Measurements from ENCODE around the gene TNS1. TPM values are rescaled to one million over a fixed set of nuclear protein-coding genes. Genes with fewer than 3 reads are reported as not detected.

The TNS1 gene
- total RNA-seq, 2 experiments from 2014 or later = 11.0 to 13.5 TPM

GRCh38 chr2:217797661-217798069 is 205.1 kb downstream of the TNS1 start:
- H3K4me3 Mint-ChIP-seq = no peak overlapping the region
- ChIA-PET POLR2A (no interaction called here), CTCF (interaction anchor here (1.9 to 2.9 kb wide), 2 partner anchors 9 to 12 kb away, joined by 6 to 10 read pairs; no protein-coding TSS in a partner anchor)
- peaks cover 7% of the 10 kb centered on the region for H3K4me1 Mint-ChIP-seq
- no peaks in the 10 kb centered on the region for H3K36me3 Mint-ChIP-seq (ENCODE audit: low read depth)
- no peaks in the 10 kb centered on the region for H3K27me3 Mint-ChIP-seq
- no peak for DNase-seq
- no peaks in the 10 kb centered on the region for H3K9me3 Mint-ChIP-seq
- no peak overlapping the region for H3K27ac Mint-ChIP-seq

GRCh38 chr2:217797165-217797564 is 205.6 kb downstream of the TNS1 start:
- ChIA-PET CTCF (interaction anchor here (0.7 to 2.9 kb wide), 2 partner anchors 12 to 20 kb away, joined by 3 to 10 read pairs; no protein-coding TSS in a partner anchor), POLR2A (no interaction called here)
- Mint-ChIP-seq H3K27ac (no peak overlapping the region), H3K27me3 (no peaks in the 10 kb centered on the region), H3K36me3 (ENCODE audit: low read depth) (no peaks in the 10 kb centered on the region), H3K9me3 (no peaks in the 10 kb centered on the region), H3K4me1 (peaks cover 9% of the 10 kb centered on the region), H3K4me3 (no peak overlapping the region)
- no peak for DNase-seq

- H3K27me3 Mint-ChIP-seq = no peaks in the 10 kb centered on the region
- CTCF ChIA-PET = interaction anchor here (0.7 to 2.9 kb wide), 2 partner anchors 10 to 18 kb away, joined by 3 to 10 read pairs; no protein-coding TSS in a partner anchor
- no peaks in the 10 kb centered on the region for H3K9me3 Mint-ChIP-seq
- no peak overlapping the region for H3K4me3 Mint-ChIP-seq
- POLR2A ChIA-PET = no interaction called here
- H3K27ac Mint-ChIP-seq = no peak overlapping the region
- peaks cover 16% of the 10 kb centered on the region for H3K4me1 Mint-ChIP-seq
- no peaks in the 10 kb centered on the region for H3K36me3 Mint-ChIP-seq (ENCODE audit: low read depth)
- no peak for DNase-seq
Measured at GRCh38 chr2:217795706-217796465, 206.9 kb downstream of the TNS1 start.

GRCh38 chr2:217795067-217795466 is 207.7 kb downstream of the TNS1 start:
- Mint-ChIP-seq H3K36me3 (ENCODE audit: low read depth) (no peaks in the 10 kb centered on the region), H3K27me3 (no peaks in the 10 kb centered on the region), H3K4me3 (no peak overlapping the region), H3K27ac (no peak overlapping the region), H3K9me3 (no peaks in the 10 kb centered on the region), H3K4me1 (peaks cover 23% of the 10 kb centered on the region)
- ChIA-PET CTCF (interaction anchor here (1.7 kb wide), 1 partner anchor 10 kb away, joined by 5 read pairs; no protein-coding TSS in a partner anchor), POLR2A (no interaction called here)
- no peak for DNase-seq

- Mint-ChIP-seq H3K4me1 (peaks cover 23% of the 10 kb centered on the region), H3K9me3 (no peaks in the 10 kb centered on the region), H3K27me3 (no peaks in the 10 kb centered on the region), H3K4me3 (no peak overlapping the region), H3K27ac (no peak overlapping the region), H3K36me3 (ENCODE audit: low read depth) (no peaks in the 10 kb centered on the region)
- DNase-seq = no peak
- POLR2A ChIA-PET = no interaction called here
- CTCF ChIA-PET = interaction anchor here (1.3 to 1.7 kb wide), 2 partner anchors 9 to 12 kb away, joined by 4 to 5 read pairs; no protein-coding TSS in a partner anchor
Measured at GRCh38 chr2:217794133-217794986, 208.4 kb downstream of the TNS1 start.

GRCh38 chr2:217793566-217794132 is 209.1 kb downstream of the TNS1 start:
- POLR2A ChIA-PET = no interaction called here
- H3K27ac Mint-ChIP-seq = no peak overlapping the region
- CTCF ChIA-PET = interaction anchor here (1.3 to 1.7 kb wide), 2 partner anchors 8 to 13 kb away, joined by 4 to 5 read pairs; no protein-coding TSS in a partner anchor
- H3K36me3 Mint-ChIP-seq (ENCODE audit: low read depth) = no peaks in the 10 kb centered on the region
- H3K4me3 Mint-ChIP-seq = no peak overlapping the region
- no peaks in the 10 kb centered on the region for H3K27me3 Mint-ChIP-seq
- no peak for DNase-seq
- peaks cover 24% of the 10 kb centered on the region for H3K4me1 Mint-ChIP-seq
- no peaks in the 10 kb centered on the region for H3K9me3 Mint-ChIP-seq

- ChIA-PET CTCF (interaction anchor here (0.7 to 4.0 kb wide), 3 partner anchors 11 to 276 kb away, joined by 3 to 13 read pairs (median 5); partner anchors contain the start of gene RUFY4), POLR2A (no interaction called here)
- no peak overlapping the region for H3K4me3 Mint-ChIP-seq
- peaks cover 27% of the 10 kb centered on the region for H3K4me1 Mint-ChIP-seq
- no peak overlapping the region for H3K27ac Mint-ChIP-seq
- no peak for DNase-seq
- no peaks in the 10 kb centered on the region for H3K27me3 Mint-ChIP-seq
- no peaks in the 10 kb centered on the region for H3K9me3 Mint-ChIP-seq
- H3K36me3 Mint-ChIP-seq (ENCODE audit: low read depth) = no peaks in the 10 kb centered on the region
Measured at GRCh38 chr2:217792626-217793527, 209.9 kb downstream of the TNS1 start.

- peaks cover 23% of the 10 kb centered on the region for H3K4me1 Mint-ChIP-seq
- H3K27me3 Mint-ChIP-seq = no peaks in the 10 kb centered on the region
- CTCF ChIA-PET = interaction anchor here (1.1 to 4.0 kb wide), 4 partner anchors 13 to 277 kb away, joined by 4 to 13 read pairs (median 8); partner anchors contain the start of gene RUFY4
- H3K27ac Mint-ChIP-seq = no peak overlapping the region
- H3K9me3 Mint-ChIP-seq = no peaks in the 10 kb centered on the region
- no peak overlapping the region for H3K4me3 Mint-ChIP-seq
- DNase-seq = no peak
- no peaks in the 10 kb centered on the region for H3K36me3 Mint-ChIP-seq (ENCODE audit: low read depth)
- POLR2A ChIA-PET = no interaction called here
Measured at GRCh38 chr2:217791551-217791950, 211.2 kb downstream of the TNS1 start.

- H3K36me3 Mint-ChIP-seq (ENCODE audit: low read depth) = no peaks in the 10 kb centered on the region
- H3K27me3 Mint-ChIP-seq = no peaks in the 10 kb centered on the region
- H3K9me3 Mint-ChIP-seq = no peaks in the 10 kb centered on the region
- peak overlapping the region; percentile 59 for H3K27ac Mint-ChIP-seq
- CTCF ChIA-PET = interaction anchor here (0.6 to 4.0 kb wide), 6 partner anchors 13 to 283 kb away, joined by 3 to 13 read pairs (median 8); no protein-coding TSS in a partner anchor
- POLR2A ChIA-PET = no interaction called here
- H3K4me3 Mint-ChIP-seq = peak overlapping the region; percentile 77
- DNase-seq = no peak
- peaks cover 23% of the 10 kb centered on the region for H3K4me1 Mint-ChIP-seq
Measured at GRCh38 chr2:217790681-217791392, 212.0 kb downstream of the TNS1 start.

GRCh38 chr2:217790195-217790594 is 212.6 kb downstream of the TNS1 start:
- Mint-ChIP-seq H3K4me1 (peaks cover 26% of the 10 kb centered on the region), H3K9me3 (no peaks in the 10 kb centered on the region), H3K27me3 (no peaks in the 10 kb centered on the region), H3K27ac (peak overlapping the region; percentile 59), H3K4me3 (peak overlapping the region; percentile 77), H3K36me3 (ENCODE audit: low read depth) (no peaks in the 10 kb centered on the region)
- ChIA-PET CTCF (interaction anchor here (0.6 to 4.0 kb wide), 9 partner anchors 14 to 284 kb away, joined by 3 to 13 read pairs (median 4); no protein-coding TSS in a partner anchor), POLR2A (no interaction called here)
- peak; percentile 34 for DNase-seq

GRCh38 chr2:217789736-217790181 is 213.0 kb downstream of the TNS1 start:
- H3K4me1 Mint-ChIP-seq = peaks cover 26% of the 10 kb centered on the region
- H3K27ac Mint-ChIP-seq = peak overlapping the region; percentile 59
- no peaks in the 10 kb centered on the region for H3K36me3 Mint-ChIP-seq (ENCODE audit: low read depth)
- no peak for DNase-seq
- peak overlapping the region; percentile 77 for H3K4me3 Mint-ChIP-seq
- ChIA-PET CTCF (interaction anchor here (0.6 to 4.0 kb wide), 19 partner anchors 9 to 284 kb away, joined by 3 to 13 read pairs (median 4); no protein-coding TSS in a partner anchor), POLR2A (no interaction called here)
- H3K9me3 Mint-ChIP-seq = no peaks in the 10 kb centered on the region
- H3K27me3 Mint-ChIP-seq = no peaks in the 10 kb centered on the region
